HG03066 (cell line): Measurements from ENCODE around the gene RTL10.

Experiments used
- ATAC-seq: cut with Tn5 transposase; IDR thresholded peaks from one replicate; pipeline ENCODE4 v1.9.1; 2021; ENCODE audit warnings: low read depth; ENCODE audit not compliant: unreplicated experiment

The RTL10 gene

GRCh38 chr22:19826619-19826950 is 28.1 kb downstream of the RTL10 start:
- ATAC-seq, result no peak

GRCh38 chr22:19825904-19826618 is 28.6 kb downstream of the RTL10 start:
- no peak for ATAC-seq

GRCh38 chr22:19824926-19825339 is 29.7 kb downstream of the RTL10 start:
- no peak for ATAC-seq

GRCh38 chr22:19824212-19824925 is 30.3 kb downstream of the RTL10 start:
- no peak for ATAC-seq

GRCh38 chr22:19823902-19824211 is 30.8 kb downstream of the RTL10 start:
- no peak for ATAC-seq

GRCh38 chr22:19823191-19823901 is 31.3 kb downstream of the RTL10 start:
- no peak for ATAC-seq

GRCh38 chr22:19822301-19823117 is 32.2 kb downstream of the RTL10 start:
- ATAC-seq, result no peak

GRCh38 chr22:19821523-19822300 is 33.0 kb downstream of the RTL10 start:
- ATAC-seq, result no peak

- ATAC-seq, result no peak
These were observed 33.7 kb downstream of the RTL10 start for GRCh38 chr22:19820880-19821522.

- no peak for ATAC-seq
These were observed 34.5 kb downstream of the RTL10 start for GRCh38 chr22:19819911-19820879.

GRCh38 chr22:19819208-19819910 is 35.3 kb downstream of the RTL10 start:
- no peak for ATAC-seq

GRCh38 chr22:19818324-19819207 is 36.1 kb downstream of the RTL10 start:
- ATAC-seq, result no peak

GRCh38 chr22:19816372-19817119 is 38.1 kb downstream of the RTL10 start:
- ATAC-seq, result no peak

GRCh38 chr22:19815823-19816290 is 38.8 kb downstream of the RTL10 start:
- ATAC-seq, result no peak

- no peak for ATAC-seq
These were observed 39.4 kb downstream of the RTL10 start for GRCh38 chr22:19815093-19815822.

GRCh38 chr22:19814428-19814827 is 40.2 kb downstream of the RTL10 start:
- no peak for ATAC-seq
